ENCODE results near the gene RPIA. TPM values are rescaled to one million over a fixed set of nuclear protein-coding genes. Genes with fewer than 3 reads are reported as not detected.
"Not testable (repeated sequence)": the region's sequence is repeated elsewhere in the genome, so short reads cannot be mapped to it uniquely, and the experiment has no call there.

Gene RPIA
- 10 to 100 TPM; 34.8 to 35.5 (median 35.2) TPM for polyA plus RNA-seq (ENCODE audit: insufficient read length in 4 of 4)

DNA sequence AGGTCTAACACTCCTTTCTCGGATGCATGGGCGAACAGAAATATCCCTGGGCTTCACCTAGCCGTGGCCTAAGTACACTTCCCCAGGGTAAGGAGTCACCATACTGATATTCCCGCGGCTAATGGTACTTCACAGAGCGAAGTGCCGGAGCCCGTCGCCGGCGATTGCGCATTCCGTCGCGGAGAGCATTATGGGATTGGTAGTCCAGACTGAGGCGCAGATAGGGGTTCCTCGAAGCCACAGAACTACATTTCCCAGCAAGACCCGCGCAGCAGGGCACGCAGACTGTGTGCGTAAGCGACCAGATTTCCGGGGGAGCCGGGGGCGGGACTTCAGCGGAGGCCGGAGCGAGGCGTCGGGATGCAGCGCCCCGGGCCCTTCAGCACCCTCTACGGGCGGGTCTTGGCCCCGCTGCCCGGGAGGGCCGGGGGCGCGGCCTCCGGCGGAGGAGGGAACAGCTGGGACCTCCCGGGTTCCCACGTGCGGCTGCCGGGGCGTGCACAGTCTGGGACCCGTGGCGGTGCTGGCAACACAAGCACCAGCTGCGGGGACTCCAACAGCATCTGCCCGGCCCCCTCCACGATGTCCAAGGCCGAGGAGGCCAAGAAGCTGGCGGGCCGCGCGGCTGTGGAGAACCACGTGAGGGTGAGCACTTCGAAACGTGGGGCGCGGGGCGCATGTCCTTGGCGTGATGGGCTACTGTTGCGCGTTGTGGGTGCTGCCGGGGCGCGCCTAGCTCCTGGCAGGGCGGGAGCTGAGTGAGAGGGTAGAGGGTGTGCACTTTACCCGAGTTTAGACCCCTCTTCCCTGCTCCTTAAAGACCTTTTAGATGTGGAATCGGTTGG, at the start of gene RPIA:
Gene RPIA (plus strand): TSS at position 335 of the 845 bp plus-strand sequence. CDS start 26 bp downstream, at position 361.
- DNase-seq (ENCODE audit: low read depth in 4 of 4, low spot score in 3 of 4), result peak; percentile 95 to 97 (median 96)

- no peak for DNase-seq (ENCODE audit: low read depth in 4 of 4, low spot score in 3 of 4)
These were observed 49.2 kb upstream of the RPIA start for GRCh38 chr2:88642278-88642677.

- not testable (repeated sequence) for DNase-seq (ENCODE audit: low read depth in 4 of 4, low spot score in 3 of 4)
These were observed 46.1 kb upstream of the RPIA start for GRCh38 chr2:88645291-88645882.

- DNase-seq (ENCODE audit: low read depth in 4 of 4, low spot score in 3 of 4), result no peak
These were observed 39.8 kb upstream of the RPIA start for GRCh38 chr2:88651646-88652045.

- no peak for DNase-seq (ENCODE audit: low read depth in 4 of 4, low spot score in 3 of 4)
These were observed 36.8 kb upstream of the RPIA start for GRCh38 chr2:88654714-88655113.

- DNase-seq (ENCODE audit: low read depth in 4 of 4, low spot score in 3 of 4), result no peak
These were observed 34.8 kb upstream of the RPIA start for GRCh38 chr2:88656690-88657089.

DNA sequence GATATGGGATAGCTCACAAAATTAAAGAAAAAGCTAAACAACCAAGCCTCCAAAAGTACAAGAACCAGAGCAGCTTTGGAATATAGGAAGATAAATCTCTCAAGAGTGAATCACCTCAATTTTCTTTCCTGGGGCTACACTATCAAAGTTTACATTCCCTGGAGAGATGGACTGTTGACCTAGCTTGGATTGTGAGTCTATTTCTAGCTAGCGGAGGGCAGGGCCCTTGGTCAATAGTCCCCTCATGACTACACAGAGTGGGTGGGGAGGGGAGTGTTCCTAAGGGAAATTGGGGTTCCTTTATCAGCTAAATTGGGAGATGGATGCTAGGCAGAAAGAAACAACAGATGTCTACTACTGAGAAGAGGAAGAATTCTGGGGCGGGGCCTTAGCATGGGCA, 34.3 kb upstream of the RPIA start:
- DNase-seq (ENCODE audit: low read depth in 4 of 4, low spot score in 3 of 4), result no peak

GRCh38 chr2:88658326-88658725, 33.1 kb upstream of the RPIA start:
- DNase-seq (ENCODE audit: low read depth in 4 of 4, low spot score in 3 of 4), result no peak

GRCh38 chr2:88658881-88659537, 32.5 kb upstream of the RPIA start:
- DNase-seq (ENCODE audit: low read depth in 4 of 4, low spot score in 3 of 4), result no peak

DNA sequence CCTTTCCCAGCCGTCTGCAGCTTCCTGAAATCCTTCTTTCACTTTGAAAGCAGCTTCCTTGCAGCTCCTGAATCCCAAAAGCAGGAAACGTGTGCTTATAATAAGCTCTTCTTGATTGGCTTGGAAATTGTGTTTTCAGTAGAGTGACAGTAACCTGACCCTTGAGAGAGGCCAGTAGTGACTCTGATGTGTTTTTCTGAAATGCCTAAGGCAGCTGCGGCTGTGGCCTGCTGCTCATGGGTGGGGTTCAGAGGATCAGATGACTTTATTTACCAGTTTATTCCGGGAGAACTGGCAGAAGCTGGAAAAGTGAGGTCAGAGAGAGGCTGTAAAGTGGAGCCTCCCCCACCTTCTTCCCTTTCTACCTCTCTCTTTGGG, 31.9 kb upstream of the RPIA start:
- peak in 1 of 4 donors; percentile 20 for DNase-seq (ENCODE audit: low read depth in 4 of 4, low spot score in 3 of 4)

DNA sequence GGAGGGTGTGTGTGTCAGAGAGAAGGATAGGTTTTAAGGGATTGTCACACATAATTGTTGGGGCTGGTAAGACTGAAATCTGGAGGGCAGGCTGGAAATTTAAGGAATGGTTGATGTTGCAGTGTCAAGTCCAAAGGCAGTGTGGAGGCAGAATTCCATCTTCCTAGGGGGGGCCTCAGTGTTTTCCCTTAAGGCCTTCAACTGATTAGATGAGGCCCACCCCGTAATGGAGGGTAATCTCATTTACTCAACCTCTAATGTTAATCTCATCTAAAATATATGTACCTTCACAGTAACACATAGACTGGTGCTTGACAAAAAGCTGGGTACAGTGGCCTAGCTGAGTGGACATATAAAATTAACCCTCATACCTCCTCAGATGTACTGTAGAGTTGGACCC, 30.9 kb upstream of the RPIA start:
- no peak for DNase-seq (ENCODE audit: low read depth in 4 of 4, low spot score in 3 of 4)

DNA sequence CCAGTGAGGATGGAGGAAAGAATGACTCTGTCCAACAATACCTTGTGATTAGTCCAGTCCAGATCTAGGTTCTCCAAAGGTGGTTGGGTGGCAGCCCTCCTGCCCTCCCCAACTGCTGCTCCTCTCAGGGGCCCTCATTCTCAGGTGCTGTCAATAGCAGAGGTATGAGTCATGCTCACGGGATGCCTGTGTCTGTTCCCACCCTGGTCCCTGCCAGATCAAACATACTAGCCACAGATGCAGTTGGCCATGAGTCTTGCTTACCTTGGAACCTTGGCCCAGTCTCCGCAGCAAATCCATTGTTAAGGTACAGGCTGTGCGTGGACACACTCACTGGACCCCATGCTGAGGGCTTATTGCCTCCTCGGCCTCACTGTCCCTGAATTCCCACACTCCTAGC, 24.9 kb upstream of the RPIA start:
- no peak for DNase-seq (ENCODE audit: low read depth in 4 of 4, low spot score in 3 of 4)

DNA sequence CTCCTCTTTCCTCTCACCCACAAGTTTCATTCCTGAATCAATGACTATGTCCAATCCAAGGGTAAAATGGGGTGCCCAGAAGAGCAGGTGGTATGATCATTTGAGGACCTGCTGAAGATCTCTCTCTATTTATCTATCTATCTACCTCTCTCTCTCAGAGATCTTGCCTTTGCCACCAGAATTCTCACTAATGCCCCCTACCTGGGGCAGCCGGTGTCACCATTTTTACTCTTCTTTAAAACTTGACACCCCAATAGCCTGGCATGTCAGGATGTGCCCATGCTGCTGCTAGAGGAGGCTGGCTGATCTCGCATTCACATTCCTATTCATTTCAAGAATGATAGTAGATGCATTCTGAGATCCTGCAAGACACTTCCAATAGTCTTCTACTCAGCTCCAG, 24.3 kb upstream of the RPIA start:
- no peak for DNase-seq (ENCODE audit: low read depth in 4 of 4, low spot score in 3 of 4)

GRCh38 chr2:88668862-88669261, 22.6 kb upstream of the RPIA start:
- no peak for DNase-seq (ENCODE audit: low read depth in 4 of 4, low spot score in 3 of 4)

GRCh38 chr2:88669482-88670214, 21.8 kb upstream of the RPIA start:
- no peak for DNase-seq (ENCODE audit: low read depth in 4 of 4, low spot score in 3 of 4)

DNA sequence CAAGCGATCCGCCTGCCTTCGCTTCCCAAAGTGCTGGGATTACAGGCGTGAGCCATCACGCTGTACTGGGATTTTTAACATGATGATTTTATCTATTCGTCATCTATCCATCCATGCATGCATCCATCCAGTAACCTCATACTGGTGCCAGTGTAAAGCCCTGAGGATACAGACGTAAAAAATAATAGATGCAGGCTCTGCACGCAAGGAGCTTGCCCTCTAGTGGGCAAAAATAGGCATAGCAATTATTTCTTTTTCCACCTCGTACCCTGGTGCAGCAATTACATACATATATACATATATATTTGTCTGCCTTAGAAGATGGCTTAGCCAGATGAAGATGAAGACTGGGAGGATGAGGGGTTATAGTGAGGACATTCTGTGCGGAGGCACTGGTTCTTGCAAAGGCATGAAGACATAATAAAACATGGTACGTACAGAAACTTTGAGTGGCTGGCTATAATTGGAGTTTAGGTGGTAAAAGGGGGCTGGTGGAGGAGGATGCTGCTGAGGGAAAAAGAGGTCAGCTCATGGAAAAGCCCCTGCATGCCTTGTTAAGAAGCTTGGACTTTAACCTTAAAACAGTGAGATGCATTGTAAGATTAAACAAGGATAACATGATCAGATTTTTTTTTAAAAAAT, 19.6 kb upstream of the RPIA start:
- DNase-seq (ENCODE audit: low read depth in 4 of 4, low spot score in 3 of 4), result no peak

- DNase-seq (ENCODE audit: low read depth in 4 of 4, low spot score in 3 of 4), result no peak
These were observed 18.1 kb upstream of the RPIA start for GRCh38 chr2:88673363-88673762.

GRCh38 chr2:88680266-88680902, 11.1 kb upstream of the RPIA start:
- DNase-seq (ENCODE audit: low read depth in 4 of 4, low spot score in 3 of 4), result no peak

DNA sequence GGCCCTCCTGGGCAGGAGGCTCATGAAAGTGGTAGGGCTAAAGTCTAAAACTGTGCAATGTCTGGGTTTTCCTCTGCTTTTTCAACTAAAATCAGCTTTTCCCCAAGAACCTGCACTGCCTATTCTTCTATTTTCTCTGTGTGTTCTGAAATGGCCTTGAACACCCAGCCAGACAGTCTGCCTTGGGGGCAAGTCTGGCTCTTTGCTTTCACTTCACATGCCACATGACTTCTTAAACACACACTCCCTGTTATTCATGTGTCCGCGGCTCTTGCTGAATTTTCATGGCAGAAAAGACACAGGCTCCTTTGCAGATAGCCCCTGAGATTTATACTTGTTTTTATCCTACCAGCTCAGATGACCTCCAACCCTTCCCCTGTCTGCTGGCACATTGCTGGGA, 10.6 kb upstream of the RPIA start:
- DNase-seq (ENCODE audit: low read depth in 4 of 4, low spot score in 3 of 4), result no peak
